Stimulated activated CD8-positive, alpha-beta memory T cell treated with anti-CD3 and anti-CD28 coated beads, Interleukin-15, amount 100 ng/mL, for 48 hours (primary cell): Measurements from ENCODE around the gene PIR.

Experiments used
- DNase-seq, 2 donors: peaks; one replicate each; pipeline ENCODE4 v3.0.0-alpha.2; 2020; ENCODE audit warnings: low read depth in 2 of 2

PIR gene

DNA sequence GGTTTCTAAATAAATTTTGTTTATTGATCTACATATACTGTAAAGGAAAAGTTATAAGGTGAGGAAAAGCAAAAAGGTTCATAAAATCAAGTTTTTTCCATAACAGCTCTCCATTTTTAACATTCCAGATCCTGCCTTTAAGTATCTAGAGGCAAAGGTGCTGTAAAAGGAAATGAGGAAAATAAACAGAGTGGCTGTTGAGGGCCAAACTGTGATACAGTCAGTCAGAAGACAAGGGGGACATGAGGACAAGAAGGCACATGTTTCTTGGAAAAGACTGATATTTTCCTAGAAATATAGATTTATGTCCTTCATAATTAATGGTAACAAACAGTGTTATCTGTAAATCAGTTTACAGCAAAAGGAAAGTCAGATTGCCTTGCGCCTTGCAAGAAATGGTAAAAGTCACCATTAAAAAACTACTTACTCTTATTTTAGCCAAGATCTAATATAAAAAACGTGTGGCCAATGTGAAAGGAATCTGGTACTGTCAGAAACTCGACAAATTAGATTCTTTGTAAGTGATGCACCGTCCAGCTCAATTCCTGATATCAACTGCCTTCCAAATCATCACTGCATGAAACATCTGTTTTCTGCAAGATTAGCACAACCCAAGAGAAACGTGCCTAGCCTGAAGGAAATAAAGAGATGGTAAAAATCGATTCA, 75.0 kb downstream of the PIR start:
- DNase-seq = no peak

DNA sequence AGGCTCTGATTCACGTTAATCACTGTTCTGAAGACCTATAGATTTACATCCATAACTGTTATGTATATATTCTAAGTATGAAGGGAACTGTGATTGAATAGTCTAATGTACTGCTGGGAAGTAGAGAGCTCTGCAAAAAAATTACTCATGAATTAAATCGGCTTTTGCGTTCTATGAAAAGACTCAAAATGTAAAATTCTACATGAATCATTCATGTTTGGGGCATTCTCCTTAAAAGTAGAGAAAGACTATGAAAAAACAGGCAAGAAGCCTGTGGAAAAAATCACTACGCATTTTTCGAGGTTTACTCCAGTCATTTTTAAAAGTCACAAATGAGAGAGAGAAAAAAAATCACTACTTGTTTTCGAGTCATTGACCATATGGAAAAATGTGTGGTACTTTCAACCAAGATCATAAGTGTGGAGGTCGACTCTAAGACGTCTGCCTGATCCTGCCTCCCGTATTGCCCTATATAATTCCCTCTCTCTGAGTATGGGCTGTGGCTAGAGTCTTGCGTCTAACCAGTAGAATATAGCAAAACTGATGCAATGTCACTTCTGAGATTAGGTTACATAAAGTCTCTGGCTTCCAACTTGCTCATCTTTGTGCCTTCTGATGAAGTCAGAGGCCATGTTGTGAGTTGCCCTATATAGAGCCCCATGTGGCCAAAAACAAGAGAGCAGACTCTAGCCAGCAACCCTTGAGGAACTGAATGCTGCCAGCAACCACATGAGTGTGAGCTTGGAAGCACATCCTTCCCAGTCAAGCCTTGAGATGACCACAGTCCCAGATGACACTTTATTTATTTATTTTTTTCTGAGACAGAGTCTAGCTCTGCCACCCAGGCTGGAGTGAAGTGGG, 76.8 kb downstream of the PIR start:
- DNase-seq = no peak

DNA sequence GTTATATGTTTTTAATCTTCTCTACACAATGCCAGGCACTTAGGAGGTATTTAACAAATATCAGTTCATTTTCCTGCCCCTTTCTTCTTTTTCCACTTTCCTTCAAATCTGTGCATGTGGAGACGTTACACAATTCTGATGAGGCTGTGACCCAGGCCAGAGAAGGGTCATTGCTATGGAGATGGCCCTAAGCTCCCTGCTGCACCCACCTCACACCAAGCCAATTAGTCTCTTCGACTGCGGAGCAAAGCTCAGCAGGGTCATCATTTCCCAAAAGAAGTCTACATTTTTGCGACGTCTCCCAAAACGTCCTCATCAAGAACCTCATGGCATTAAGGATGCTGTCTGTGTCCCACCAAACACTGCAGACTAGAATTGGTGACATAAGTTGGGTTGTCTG, 80.0 kb downstream of the PIR start:
- no peak for DNase-seq

- no peak for DNase-seq
These were observed 82.2 kb downstream of the PIR start for GRCh38 chrX:15410947-15411346.

GRCh38 chrX:15410430-15410829, 82.7 kb downstream of the PIR start:
- DNase-seq = no peak

- DNase-seq = no peak
These were observed 87.3 kb downstream of the PIR start for GRCh38 chrX:15405846-15406245.

GRCh38 chrX:15404401-15405096, 88.6 kb downstream of the PIR start:
- no peak for DNase-seq

DNA sequence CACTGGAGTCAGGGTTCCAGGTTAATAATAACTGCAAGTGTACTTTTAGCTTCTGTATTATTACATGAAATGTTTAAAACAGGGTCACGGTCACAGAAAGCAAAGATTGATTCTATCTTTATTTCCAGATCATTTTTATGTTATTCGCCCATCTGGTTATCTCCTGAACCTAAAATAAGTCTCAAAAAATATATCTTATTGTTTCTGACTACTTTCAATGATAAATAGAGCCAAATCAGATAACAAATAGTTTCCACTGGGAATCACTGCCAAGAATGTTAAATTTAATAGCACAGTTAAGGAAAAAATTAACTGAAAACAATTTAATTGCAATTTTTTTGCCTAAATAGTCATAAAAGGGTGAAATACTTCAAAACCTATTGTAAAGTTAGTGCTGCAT, 91.8 kb downstream of the PIR start:
- DNase-seq = no peak

GRCh38 chrX:15399962-15400391, 93.2 kb downstream of the PIR start:
- no peak for DNase-seq

DNA sequence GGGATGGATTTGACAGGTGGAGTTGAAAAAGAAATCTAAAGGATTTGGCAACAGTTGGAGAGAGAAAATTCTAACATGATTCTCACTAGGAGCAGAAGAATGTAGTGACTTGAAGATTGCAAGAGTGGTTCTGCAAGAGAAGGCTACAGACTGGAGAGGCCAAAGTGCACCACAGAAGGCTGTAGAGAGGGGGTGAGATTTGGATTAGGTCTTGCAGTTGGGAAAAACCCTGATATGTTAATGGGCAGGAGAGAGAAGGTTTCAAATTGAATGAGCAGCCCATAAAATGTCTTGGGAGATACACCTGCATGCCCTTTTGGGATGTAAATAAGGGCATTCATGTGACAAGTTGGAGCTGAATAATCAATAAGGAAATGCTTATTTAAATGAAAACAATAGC, 94.3 kb downstream of the PIR start:
- no peak for DNase-seq

DNA sequence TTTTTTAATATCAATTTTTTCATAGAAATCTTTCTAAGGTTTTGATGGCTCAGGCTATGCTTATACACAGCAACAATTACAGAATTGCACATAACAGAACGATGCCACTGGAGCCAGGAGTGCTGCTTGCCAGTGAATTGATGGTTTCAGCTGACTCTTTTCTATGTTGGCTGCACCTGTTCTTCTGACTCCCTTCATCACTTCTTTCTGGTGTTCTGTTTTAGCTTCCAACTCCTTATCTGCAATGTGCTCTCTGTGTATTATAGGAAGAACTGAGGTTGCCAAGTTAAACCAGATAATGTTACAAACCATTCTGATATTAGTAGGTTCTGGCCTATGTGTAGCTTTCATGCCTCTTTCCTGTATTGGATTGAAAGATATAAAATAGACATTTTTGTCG, 97.3 kb downstream of the PIR start:
- DNase-seq = no peak

- DNase-seq = no peak
These were observed 101.3 kb downstream of the PIR start for GRCh38 chrX:15391850-15392249.

DNA sequence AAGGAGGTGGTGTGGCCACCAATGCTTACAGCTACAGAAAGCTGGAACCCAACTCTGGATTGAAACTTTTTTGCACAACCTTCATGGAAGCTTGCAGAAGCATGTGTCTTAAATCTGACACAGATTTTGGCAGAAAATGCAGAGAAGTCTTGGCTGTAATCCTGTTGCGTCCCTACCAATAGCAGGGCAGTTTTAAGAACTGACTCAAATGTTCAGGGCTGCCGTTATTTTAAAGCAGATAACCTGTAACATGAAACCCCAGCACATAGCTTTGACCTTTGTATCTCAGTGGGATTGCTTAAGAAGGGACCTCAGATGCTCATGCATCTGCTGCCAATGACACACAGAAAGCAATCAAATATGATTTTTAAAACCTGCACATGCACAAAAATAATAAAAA, 108.8 kb downstream of the PIR start, which contains the start of gene VEGFD:
VEGFD (minus strand) TSS at position 110 of the 400 bp plus-strand sequence. CDS start 467 bp downstream, outside the sequence.
- DNase-seq = no peak

GRCh38 chrX:15382813-15383212, 110.3 kb downstream of the PIR start:
- DNase-seq = no peak

- no peak for DNase-seq
These were observed 116.2 kb downstream of the PIR start for GRCh38 chrX:15376956-15377355.

DNA sequence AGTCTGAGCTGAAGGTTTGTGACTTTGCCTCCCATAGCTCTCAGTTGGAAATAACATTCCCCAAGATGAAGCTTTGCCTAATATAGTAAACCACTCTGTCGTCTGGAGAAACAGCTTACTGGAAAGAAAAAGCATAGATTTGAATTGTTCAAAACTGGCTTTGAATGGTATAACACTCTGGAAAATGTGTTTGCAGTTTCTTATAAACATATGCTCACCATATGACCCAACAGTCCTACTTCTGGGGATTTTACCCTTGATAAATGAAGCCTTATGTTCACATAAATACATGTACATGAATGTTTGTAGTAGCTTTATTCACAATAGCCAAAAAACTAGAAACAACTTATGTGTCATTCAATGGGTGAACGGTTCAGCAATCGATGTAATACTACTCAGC, 119.2 kb downstream of the PIR start:
- DNase-seq = no peak

GRCh38 chrX:15366506-15367352, 126.4 kb downstream of the PIR start:
- no peak for DNase-seq

- no peak for DNase-seq
These were observed 133.4 kb downstream of the PIR start for GRCh38 chrX:15359701-15360100.

DNA sequence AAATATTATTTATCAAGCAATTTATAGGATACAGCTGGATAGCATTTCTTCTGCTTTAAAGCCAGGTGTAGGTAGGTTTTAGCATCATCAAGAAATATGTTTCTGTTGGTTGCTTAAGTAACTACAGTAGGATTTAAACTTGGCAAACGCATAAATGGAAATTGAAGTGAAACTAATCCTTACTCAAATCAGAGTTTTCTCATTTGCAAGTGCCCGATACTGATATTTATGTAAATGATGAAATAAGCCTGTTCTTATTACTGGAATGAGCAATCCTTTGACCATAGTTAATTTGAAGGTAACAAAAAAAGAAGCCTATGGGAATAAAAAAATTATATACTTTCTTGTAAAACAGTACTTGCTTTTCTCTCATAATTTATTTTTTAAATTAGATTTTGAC, 134.6 kb downstream of the PIR start:
- no peak for DNase-seq

DNA sequence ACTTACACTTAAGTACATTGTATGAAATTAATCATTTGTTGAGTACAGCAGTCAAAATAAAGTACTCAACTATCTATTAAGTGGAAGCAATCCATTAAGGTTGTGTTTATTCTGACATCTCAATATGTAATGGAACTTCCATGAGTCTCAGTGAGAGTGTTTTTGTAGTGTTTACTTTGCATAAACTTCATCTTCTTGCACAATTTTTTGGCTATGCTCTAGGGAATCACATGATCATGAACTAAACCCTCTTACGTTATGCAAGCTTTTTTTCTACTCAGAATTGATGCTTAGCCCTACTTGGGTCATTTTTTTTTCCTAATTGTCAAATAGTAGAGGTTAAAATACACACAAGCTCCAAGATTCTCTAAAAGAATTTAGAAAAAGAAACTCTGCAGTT, 136.7 kb downstream of the PIR start:
- DNase-seq = no peak

DNA sequence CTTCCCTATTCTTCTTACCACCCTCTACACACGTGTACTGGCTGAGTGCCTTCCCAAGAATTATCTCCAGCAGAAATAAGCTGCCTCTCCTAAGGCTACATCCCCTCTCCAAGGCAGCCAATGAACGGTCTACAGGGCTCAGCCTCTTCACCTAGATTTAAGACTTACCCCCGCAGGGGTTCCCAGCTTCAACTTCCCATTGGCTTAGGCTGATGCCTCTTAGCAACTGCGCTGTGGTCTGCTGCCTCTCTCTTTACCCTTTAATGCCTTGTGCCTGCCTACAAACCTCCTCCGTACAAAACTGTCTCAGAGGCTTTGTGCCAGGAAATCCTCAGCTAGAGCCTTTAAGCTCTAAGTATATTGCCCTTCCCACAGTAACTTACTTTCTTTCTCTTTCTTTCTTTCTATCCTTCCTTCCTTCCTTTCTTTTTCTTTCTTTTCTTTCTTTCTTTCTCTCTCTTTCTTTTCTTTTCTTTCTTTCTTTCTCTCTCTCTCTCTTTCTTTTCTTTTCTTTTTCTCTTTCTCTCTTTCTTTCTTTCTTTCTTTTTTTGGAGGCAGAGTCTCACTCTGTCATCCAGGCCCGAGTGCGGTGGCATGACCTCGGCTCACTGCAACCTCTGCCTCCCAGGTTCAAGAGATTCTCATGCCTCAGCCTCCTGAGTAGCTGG, 142.7 kb downstream of the PIR start:
- no peak for DNase-seq
